Measurements from ENCODE around the gene CHD5.
"Not testable (repeated sequence)": the region's sequence is repeated elsewhere in the genome, so short reads cannot be mapped to it uniquely, and the experiment has no call there.

CHD5 gene

DNA sequence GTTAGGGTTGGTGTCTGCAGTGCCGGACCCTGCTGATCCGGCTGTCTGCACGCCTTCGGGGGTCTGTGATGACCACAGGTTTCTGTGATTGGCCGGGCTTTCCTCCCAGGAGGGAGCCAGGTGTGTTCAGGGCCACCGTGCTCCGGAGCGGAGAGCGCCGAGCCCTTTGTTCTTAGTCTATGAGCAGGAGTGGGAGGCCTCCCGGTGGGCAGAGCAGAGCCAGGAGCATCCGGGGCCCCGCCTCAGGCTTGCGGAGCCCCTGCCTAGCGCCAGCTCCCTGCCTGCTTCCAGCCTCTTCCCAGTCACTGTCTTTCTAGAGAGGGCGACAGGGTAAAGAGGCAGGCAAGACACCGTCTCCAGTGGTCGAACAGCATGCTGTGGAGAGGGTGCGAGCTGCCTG, 102.6 kb downstream of the CHD5 start:
- DNase-seq (ENCODE audit: low read depth), result no peak
- no peak overlapping the region for H3K4me3 ChIP-seq (ENCODE audit: low read depth, low read length)

DNA sequence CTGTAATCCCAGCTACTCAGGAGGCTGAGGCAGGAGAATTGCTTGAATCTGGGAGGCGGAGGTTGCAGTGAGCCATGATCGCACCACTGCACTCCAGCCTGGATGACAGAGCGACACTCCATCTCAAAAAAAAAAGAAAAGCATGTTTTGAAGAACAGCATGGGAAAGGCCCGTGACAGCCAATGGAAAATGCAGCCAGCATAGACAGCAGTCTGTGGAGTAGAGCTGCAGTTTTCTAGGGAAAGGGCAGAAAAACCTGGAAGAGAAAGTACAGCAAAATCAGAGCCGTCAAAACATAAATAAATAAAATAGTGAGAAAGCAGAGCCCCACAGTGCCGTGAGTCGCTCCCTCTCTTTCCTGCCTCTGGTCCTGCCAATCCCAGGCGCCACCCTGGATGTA, 103.1 kb downstream of the CHD5 start:
- DNase-seq (ENCODE audit: low read depth); H3K4me3 ChIP-seq (ENCODE audit: low read depth, low read length): not testable (repeated sequence)

DNA sequence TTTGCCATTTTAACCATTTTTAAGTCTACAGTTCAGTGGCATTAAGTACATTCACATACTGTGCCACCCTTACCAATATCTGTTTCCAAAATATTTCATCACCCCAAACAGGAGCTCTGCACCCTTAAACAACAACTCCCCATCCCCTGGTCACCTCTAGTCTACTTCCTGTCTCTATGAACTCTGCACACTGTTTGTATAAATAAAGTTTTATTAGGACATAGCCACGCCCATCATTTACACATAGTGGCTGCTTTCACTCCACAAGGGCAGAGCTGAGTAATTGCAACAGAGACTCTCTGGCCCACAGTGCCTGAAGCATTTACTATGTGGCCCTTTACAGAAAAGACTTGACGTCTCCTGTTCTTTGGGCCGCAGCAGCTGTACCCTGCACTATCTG, 104.4 kb downstream of the CHD5 start:
- DNase-seq (ENCODE audit: low read depth), result no peak
- H3K4me3 ChIP-seq (ENCODE audit: low read depth, low read length), result no peak overlapping the region

DNA sequence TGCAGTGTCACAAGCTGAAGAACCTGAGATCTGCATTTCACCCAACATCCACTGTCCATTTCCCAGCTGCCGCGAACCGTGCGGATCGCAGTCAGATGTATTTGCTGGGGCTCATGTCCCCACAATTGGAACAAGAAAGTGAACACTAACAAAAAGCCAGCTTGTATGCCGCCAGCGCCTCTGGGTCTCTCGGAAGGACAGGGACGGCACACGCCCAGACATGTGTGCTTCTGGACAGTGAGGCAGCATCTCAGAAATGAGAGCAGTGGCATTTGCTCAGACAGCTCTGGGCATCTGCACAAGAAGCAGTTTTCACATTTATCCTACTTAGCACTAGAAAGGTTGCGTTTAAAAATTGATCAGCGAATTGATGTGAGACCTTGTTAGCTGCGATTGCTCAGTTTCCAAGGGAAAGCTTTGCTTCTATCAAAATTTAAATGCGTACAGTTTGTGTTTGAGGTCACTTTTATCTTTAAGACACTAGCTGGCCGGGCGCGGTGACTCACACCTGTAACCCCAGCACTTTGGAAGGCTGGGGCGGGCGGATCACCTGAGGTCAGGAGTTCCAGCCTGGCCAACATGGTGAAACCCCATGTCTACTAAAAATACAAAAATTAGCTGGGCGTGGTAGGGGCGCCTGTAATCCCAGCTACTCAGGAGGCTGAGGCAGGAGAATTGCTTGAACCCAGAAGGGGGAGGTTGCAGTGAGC, 105.8 kb downstream of the CHD5 start:
- no peak overlapping the region for H3K4me3 ChIP-seq (ENCODE audit: low read depth, low read length)
- DNase-seq (ENCODE audit: low read depth), result no peak

DNA sequence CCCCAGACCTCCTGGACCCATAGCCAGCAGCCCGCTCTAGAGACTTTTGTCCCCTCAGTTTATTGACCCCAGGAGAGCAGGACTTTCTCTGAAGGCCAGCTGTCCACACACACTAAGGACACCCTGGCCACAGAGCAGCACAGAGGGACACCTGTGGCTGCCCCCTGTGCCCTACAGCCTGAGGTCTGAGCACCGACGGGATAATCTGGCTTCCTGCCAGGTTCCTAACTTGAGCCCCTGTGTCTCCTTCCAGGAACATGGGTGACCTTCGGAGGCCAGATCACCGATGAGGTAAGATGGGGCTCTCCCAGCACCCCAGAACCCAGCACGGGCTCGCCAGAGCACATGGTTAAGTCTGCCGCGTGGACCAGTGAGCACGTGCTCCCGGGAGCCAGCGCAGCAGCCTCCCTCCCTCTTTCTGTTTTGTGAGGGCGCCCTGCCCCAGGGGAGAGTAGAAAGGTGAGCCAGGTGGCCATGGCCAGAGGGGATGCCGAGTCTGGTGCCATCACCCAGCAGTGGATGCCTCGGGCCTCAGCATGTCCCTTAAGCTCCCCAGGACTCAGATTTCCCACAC, 106.6 kb downstream of the CHD5 start:
- H3K4me3 ChIP-seq (ENCODE audit: low read depth, low read length), result no peak overlapping the region
- DNase-seq (ENCODE audit: low read depth), result no peak

DNA sequence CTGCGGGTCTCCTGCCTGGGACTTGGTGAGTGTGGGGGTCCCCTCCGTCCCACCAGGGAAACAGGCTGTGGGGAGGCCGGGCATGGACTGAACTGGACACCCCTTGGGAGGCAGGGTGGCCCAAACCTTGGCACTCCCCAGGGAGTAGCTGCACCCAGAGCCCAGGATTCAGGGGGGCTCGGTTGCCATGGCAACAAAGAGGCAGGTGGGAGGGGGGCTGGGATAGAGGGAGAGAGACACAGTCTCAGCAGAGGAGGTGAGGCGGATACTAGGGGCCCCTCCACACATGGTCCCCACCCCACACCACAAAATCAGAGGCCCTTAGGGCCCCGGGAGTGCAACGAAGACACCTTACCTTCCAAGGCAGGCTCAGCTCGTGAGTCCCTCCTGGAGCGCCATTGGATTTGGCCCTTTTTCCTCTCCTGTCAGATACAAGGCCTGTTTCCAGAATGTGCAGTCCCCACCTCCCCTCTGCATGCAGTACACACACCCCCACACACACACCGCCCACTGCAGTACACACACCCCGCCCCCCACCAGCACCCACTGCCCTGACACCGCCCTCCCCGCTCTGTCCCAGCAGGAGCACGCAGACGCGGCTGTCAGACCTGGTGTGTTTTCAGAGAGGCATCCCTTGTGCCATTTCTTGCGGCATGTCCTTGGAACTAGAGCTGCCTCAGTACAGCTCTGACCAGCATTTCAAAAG, 107.2 kb downstream of the CHD5 start:
- H3K4me3 ChIP-seq (ENCODE audit: low read depth, low read length), result no peak overlapping the region
- DNase-seq (ENCODE audit: low read depth), result no peak

DNA sequence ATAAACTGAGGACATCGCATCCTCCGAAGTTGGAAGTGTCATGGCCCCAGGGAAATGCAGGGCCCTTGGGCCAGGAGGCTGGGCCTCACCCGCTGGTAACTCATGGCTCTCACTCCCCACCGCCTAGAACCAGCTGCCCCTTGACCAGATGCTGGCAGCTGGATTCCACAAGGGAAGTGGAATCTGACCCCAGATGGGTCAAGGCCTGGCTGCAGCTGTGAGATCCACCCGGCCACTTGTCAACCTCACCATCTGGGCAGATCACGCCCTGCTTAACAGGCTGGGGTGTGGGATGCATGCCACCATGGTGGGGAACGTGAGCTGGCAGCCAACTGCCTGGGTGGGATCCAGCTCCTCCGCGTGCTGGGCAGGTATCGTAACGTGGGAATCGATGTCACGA, 108.9 kb downstream of the CHD5 start:
- DNase-seq (ENCODE audit: low read depth), result no peak
- H3K4me3 ChIP-seq (ENCODE audit: low read depth, low read length), result no peak overlapping the region

DNA sequence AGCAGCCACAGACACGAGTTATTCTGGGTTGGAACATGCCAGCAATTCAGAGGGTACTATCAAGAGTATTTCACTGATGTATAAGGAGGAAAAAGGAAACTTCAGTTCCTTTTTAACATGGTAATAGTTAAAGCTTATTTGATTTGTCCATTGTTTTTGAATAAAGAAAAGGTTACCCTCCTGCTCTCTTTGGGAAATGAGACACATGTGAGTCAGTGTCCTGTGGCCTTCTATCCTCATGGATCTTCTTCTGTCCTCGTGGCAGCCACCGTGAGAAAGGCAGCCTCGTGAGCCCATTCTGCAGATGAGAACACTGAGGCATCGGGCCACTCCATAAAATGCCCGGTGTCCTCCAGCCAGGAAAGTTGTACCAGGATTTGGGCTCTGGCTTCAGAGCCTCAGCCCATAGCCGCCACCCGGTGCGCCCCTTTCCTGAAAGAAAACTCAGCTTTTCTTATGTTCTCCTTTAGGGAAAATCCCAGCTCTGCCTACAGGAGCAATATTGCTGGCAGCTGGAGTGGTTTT, 109.6 kb downstream of the CHD5 start:
- no peak overlapping the region for H3K4me3 ChIP-seq (ENCODE audit: low read depth, low read length)
- DNase-seq (ENCODE audit: low read depth), result no peak

DNA sequence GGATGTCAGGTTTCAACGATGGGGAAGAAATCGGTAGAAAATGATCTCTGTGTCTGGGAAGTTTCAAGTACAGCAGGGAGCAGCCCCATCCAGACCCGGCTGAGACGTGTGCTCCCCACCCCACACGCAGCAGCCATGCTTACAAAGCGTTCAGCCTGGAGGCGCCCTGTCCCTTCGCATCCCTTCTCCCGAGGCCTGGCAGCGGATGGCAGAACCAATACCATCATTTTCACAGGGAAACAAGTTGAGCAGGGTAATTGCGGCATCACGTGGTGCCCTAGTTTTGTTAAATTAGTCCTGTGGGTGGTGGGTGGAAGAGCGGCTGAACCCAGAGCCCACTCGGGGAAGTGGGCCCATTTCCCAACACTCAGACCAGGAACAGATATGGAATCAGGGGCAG, 110.5 kb downstream of the CHD5 start:
- H3K4me3 ChIP-seq (ENCODE audit: low read depth, low read length), result no peak overlapping the region
- DNase-seq (ENCODE audit: low read depth), result no peak

DNA sequence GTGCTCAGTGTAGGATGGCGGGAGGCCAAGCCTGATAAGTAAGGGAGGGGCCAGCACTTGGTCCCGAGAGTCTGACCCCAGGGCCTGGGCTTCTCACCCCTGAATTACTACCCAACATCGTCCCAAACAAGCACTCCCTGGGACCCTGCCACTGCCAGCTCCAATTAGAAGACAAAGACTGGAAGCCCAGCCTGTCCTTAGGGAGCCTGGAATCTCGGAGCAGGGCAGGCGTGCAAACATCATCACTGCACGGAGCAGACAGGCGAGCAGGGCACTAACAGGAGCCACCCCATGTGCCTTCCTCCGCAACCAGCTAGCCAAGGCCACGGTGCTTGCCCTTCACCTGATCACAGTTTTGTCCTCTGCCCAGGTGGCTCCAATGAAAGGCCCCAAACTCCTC, 111.2 kb downstream of the CHD5 start:
- no peak overlapping the region for H3K4me3 ChIP-seq (ENCODE audit: low read depth, low read length)
- DNase-seq (ENCODE audit: low read depth), result no peak

DNA sequence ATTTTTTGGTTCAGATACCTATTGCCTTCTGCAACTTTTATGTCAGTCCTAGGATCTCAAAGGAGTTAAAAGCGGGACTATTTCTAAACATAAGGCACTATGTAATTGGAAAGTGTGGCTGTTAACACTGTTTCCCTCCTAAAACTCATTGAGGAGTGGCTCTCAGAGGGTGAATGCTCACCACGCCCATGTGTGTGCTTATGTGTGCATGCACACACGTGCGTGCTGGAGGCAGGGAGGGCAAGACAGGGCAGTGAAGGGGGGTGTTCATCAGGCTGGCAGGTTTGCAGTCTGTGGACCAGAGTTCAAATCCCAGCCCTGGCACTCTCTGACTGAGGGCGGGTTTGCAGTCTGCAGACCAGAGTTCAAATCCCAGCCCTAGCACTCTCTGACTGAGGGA, 112.0 kb downstream of the CHD5 start:
- DNase-seq (ENCODE audit: low read depth), result no peak

DNA sequence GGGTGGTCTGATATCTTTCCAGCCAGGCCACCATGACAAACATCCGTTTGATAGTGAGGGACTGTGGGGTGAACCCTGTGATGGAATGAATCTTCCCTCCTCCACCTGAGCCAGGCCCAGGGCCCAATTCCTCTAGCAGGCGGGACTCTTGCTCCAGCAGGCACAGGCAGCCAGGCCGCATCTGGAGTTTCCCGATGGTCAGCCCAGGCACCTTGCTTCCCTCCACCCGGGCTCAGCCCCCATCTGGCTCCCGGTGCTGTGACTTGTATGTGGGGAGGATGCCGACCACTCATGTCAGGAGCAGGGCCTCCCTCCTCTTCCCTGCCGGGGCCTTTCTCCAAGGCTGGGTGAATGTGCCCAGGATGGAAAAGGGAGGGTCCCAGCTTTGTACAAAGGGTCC, 113.4 kb downstream of the CHD5 start:
- DNase-seq (ENCODE audit: low read depth), result no peak

More for the DNA sequence above, 112.0 kb downstream of the CHD5 start:
- H3K4me3 ChIP-seq (ENCODE audit: low read depth, low read length), result no peak overlapping the region

DNA sequence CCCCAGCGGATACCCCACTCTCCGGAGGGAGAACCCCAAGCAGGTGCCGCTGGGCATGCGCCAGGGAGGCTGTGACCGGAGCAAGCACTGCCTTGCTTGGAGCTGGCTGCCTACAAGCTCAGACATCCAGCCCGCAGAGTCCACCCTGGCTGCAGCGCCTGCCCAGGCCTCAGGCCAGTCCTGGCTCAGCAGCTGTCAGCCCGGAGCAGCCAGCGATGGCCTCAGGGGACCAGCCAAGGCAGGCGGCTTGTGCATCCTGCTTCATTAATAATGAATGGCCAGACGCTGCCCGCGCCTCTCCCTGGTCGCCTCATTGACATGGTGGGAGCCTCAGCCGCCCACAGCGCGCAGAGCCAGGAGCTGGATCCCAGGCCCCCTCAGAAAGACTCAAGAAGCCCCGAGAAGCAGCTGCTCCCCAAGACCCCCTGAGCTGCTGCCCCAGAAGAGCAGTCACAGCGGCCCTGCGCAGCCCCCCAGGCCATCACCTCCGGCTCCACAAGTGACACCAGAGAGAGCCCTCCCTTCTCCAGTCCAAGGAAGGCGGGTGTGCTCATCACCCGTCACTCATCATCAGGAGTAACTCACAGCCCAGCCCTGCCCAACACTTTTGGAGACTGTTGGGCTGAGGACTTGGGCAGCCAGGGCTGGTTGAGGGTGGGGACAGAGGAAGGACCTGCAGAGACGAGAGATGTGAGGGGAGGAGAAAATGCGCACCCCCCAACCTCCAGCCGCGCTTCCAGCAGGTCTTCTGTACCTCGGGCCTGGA, 114.8 kb downstream of the CHD5 start:
- H3K4me3 ChIP-seq (ENCODE audit: low read depth, low read length), result no peak overlapping the region
- no peak for DNase-seq (ENCODE audit: low read depth)

More for the DNA sequence above, 113.4 kb downstream of the CHD5 start:
- no peak overlapping the region for H3K4me3 ChIP-seq (ENCODE audit: low read depth, low read length)

DNA sequence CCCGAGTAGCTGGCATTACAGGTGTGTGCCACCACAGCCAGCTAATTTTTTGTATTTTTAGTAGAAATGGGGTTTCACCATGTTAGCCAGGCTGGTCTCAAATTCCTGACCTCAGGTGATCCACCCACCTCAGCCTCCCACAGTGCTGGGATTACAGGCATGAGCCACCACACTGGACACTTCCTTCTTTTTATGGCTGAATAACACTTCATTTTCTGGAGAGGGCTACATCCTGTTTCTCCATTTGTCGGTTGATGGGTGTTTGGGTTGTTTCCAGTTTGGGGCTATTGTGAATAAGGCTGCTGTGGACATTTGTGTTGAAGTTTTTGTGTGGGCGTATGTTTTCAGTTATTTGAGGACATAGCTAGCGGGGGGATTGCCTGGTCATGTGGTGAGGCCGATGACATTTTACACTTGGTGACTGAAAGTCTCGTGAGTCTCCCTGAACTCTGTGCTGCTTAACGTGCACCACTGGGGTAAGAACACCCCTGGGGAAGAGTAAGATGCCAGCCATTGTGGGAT, 116.5 kb downstream of the CHD5 start:
- not testable (repeated sequence) for H3K4me3 ChIP-seq (ENCODE audit: low read depth, low read length); DNase-seq (ENCODE audit: low read depth)

DNA sequence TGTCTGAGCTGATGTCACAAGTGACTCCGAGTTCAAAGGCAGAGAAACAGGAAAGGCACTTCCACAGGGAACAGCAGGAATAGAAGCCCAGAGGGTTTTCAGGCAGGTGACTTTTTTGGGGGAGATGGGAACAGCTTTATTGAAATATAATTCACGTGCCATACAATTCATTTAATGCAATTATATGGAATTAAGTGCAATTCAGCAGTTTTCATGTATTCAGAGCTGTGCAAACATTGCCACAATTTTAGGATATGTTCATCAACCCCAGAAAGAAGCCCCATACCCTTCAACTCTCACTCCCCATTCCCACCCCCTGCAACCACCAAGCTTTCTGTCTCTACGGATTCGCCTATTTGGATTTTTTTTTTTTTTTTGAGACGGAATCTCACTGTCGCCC, 117.5 kb downstream of the CHD5 start:
- DNase-seq (ENCODE audit: low read depth), result no peak
- H3K4me3 ChIP-seq (ENCODE audit: low read depth, low read length), result no peak overlapping the region

DNA sequence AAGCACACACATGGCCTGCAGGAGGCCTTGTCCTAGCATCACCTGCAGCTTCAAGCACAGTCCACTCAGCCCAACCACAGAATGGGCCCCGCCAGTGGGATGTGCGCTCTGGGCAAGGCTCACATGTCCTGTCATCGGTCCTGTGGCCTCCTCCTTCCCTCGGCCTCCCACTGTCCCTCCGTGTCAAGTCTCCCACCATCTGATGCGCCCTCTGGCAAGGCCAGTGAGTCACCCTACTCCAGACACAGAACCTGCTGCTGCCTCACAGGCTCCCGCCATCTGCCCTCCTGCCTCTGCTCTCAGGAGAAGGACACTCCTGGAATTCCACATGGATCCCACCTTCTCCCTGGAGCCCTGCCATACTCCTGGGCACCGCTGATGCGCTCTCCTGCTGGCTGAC, 120.3 kb downstream of the CHD5 start:
- no peak for DNase-seq (ENCODE audit: low read depth)
- no peak overlapping the region for H3K4me3 ChIP-seq (ENCODE audit: low read depth, low read length)

DNA sequence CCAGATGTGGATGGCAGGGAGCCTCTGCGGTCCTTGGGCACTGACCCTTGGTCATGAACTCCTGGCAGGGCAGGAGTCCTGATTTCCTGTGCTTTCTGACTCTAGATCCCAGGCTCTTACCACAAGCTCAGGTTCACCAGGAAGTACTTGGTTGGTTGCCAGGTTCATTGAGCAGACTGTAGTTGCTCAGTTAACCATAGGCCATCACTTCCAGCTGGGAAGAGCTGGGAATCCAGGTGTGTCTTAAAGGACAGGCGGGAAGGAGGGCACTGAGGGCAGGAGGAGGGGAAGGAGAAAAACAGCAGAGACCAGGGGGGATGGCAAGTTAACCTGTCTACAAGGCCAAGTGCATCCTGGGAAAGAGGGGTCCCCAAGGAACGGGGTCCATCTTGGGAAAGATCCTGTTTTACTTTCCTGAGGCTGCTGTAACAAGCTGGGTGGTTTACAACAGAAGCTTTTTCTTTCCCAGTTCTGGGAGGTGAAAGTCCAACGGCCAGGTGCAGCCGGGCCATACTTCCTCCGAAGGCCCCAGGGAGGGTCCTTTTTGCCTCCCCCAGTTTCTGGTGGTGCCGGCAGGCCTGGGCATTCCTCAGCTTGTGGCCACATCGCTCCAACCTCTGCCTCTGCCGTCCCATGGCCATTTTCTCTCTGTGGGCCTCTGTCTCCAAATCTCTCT, 122.8 kb downstream of the CHD5 start:
- H3K4me3 ChIP-seq (ENCODE audit: low read depth, low read length), result no peak overlapping the region
- no peak for DNase-seq (ENCODE audit: low read depth)

DNA sequence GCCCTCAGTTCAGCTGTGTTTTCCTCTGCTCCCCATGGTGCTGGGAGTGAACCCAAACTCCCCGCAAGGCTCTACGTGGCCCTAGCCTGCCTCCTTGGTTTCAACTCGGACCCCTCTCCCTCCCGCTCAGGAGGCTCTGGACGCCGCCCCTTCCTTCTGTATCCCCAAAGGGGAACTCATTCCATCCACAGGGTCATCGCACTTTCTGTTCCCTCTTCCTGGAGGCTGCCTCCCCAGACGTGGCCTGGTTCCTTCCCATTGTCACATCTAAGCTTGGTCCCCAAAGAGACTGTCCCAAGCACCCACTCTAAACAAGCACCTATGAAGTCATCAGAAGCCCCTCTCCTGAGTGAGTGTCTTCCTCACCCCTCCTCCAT, 123.6 kb downstream of the CHD5 start:
- DNase-seq (ENCODE audit: low read depth), result no peak

DNA sequence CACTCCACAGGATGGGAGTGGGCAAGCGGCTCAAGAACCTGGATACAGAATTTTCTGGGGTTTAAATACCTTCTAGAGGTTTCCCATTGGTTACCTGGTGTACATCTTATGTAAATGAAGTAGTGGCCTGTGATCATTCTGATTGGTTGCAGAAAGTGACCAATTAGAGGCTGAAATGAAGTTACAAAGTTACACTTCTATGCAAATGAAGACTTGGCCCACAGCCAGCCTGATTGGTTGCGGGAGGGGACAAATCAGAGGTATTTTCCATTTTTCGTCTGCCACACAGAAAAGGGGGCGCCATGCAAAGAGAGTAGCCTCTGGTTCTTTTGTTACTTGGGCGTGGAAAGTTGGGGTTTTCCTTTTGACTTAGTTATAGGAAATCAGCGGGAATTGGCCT, 125.5 kb downstream of the CHD5 start:
- no peak overlapping the region for H3K4me3 ChIP-seq (ENCODE audit: low read depth, low read length)
- no peak for DNase-seq (ENCODE audit: low read depth)

More for the DNA sequence above, 123.6 kb downstream of the CHD5 start:
- no peak overlapping the region for H3K4me3 ChIP-seq (ENCODE audit: low read depth, low read length)

All from skeletal muscle cell (primary cell).